Lung microvascular endothelial cell (primary cell): ENCODE data around the gene MBD5. TPM values are rescaled to one million over a fixed set of nuclear protein-coding genes. Genes with fewer than 3 reads are reported as not detected.
A peak's percentile ranks its signal among the peaks of the same experiment; 100 is the strongest.
"Not testable (repeated sequence)": the region's sequence is repeated elsewhere in the genome, so short reads cannot be mapped to it uniquely, and the experiment has no call there.

Experiments used
- DNase-seq, 2 donors: peaks; one replicate each; pipeline versions ENCODE4 v3.0.0 to v3.0.0-alpha.2; 2010; ENCODE audit warnings: low read depth in 2 of 2
- total RNA-seq: library from RNA; depleted of rRNA; stranded (reverse); fragments of >200 nt; gene quantifications from 2 replicates; pipeline ENCODE4 v1.2.1, GENCODE V29; 2014

MBD5 gene
- total RNA-seq, 1 donor from 2014 or later: 5.2 TPM

- not testable (repeated sequence) for DNase-seq
Observed at GRCh38 chr2:148543088-148543540, 522.2 kb downstream of the MBD5 start.

GRCh38 chr2:148545390-148546256, 524.7 kb downstream of the MBD5 start:
- DNase-seq: no peak

- DNase-seq: peak; percentile 3 to 26
Observed at GRCh38 chr2:148546270-148546669, 525.4 kb downstream of the MBD5 start.

GRCh38 chr2:148548716-148549400, 528.0 kb downstream of the MBD5 start:
- no peak for DNase-seq

GRCh38 chr2:148552675-148553331, 531.9 kb downstream of the MBD5 start:
- DNase-seq: peak; percentile 21 to 34

- no peak for DNase-seq
Observed at GRCh38 chr2:148553332-148553887, 532.5 kb downstream of the MBD5 start.

GRCh38 chr2:148554459-148555247, 533.8 kb downstream of the MBD5 start:
- no peak for DNase-seq

- no peak for DNase-seq
Observed at GRCh38 chr2:148555622-148556294, 534.9 kb downstream of the MBD5 start.

GRCh38 chr2:148557844-148558436, 537.0 kb downstream of the MBD5 start:
- no peak for DNase-seq

GRCh38 chr2:148560496-148560895, 539.6 kb downstream of the MBD5 start:
- DNase-seq: no peak

GRCh38 chr2:148561389-148561788, 540.5 kb downstream of the MBD5 start:
- peak in 1 of 2 donors; percentile 28 for DNase-seq

- peak in 1 of 2 donors; percentile 29 for DNase-seq
Observed at GRCh38 chr2:148565272-148565894, 544.5 kb downstream of the MBD5 start.

Other genes starting within 250 kb of the MBD5 start
- 3.1 and 4.6 TPM in 2 replicates for gene ACVR2A, start 176.1 kb upstream of the MBD5 start, total RNA-seq
- 13.3 and 18.3 TPM in 2 replicates for gene ORC4, start 354 bp upstream of the MBD5 start, total RNA-seq